HCT116 (cell line): Measurements from ENCODE around the gene GBE1. TPM values are rescaled to one million over a fixed set of nuclear protein-coding genes. Genes with fewer than 3 reads are reported as not detected.

Experiments used
- ATAC-seq: fragments of 200-7000 bp; cut with Tn5 transposase; 2 replicates; pipeline ENCODE4 v1.9.1; 2020; ENCODE audit warnings: mild to moderate bottlenecking, moderate library complexity
- BruUV-seq: library from RNA; stranded (reverse); fragments of 400-500 nt; replicated peaks from 2 replicates; lab custom pipeline; 2021; lab: Mats Ljungman, UMichigan
- CTCF ChIA-PET: fragments of 300-600 bp; sonication (Branson Sonifier 250); formaldehyde crosslinking; loops from one replicate; lab custom pipeline; 2021; ENCODE audit warnings: antibody characterized with exemption; lab: Charles Lee
- POLR2A ChIA-PET: fragments of 300-600, 350-600 bp; sonication (Branson Sonifier 250); formaldehyde crosslinking; loops from one replicate; lab custom pipeline; 2021; ENCODE audit warnings: antibody characterized with exemption; lab: Charles Lee
- RAD21 ChIA-PET, 2 experiments: fragments of 300-600 bp; sonication (Branson Sonifier 250); formaldehyde crosslinking; loops; one replicate each; lab custom pipeline; 2023; ENCODE audit warnings: low total read pairs in 2 of 2; ENCODE audit not compliant: uncharacterized antibody in 2 of 2, unreplicated experiment in 2 of 2, low non-redundant PET in 1 of 2; lab: Charles Lee
- DNase-seq: peaks from one replicate; pipeline ENCODE4 v3.0.0-alpha.2; 2010; ENCODE audit warnings: low read depth, low spot score
- H2AFZ ChIP-seq: fragments of 200-600 bp; shearing (Covaris generic), sonication (generic); 2 replicates; pipeline ENCODE4 v1.6.1; 2017; ENCODE audit warnings: low read depth, mixed run types, mixed read lengths, antibody characterized with exemption, low read length; ENCODE audit not compliant: poor library complexity, severe bottlenecking
- H3K27ac ChIP-seq: 2 replicates; pipeline ENCODE4 v1.5.1; 2012; ENCODE audit warnings: low read depth, low read length
- H3K27me3 ChIP-seq: fragments of 200-600 bp; sonication (generic); 2 replicates; pipeline ENCODE4 v1.6.1; 2016; ENCODE audit warnings: mixed run types, low read length, mixed read lengths; ENCODE audit not compliant: insufficient read depth
- H3K36me3 ChIP-seq, 2 experiments: fragments of 200-500 bp in 1 of 2; fragments of 200-600 bp in 1 of 2; sonication (Bioruptor generic) in 1 of 2; sonication (generic) in 1 of 2; 2 replicates each; pipeline versions ENCODE4 v1.5.1 to v1.6.1; 2014 to 2016; ENCODE audit warnings: low read length in 2 of 2, inconsistent platforms in 1 of 2, mixed read lengths in 1 of 2, mixed run types in 1 of 2; ENCODE audit not compliant: insufficient read depth in 2 of 2, control insufficient read depth in 1 of 2
- H3K4me1 ChIP-seq, 2 experiments: fragments of 200-600 bp in 1 of 2; sonication (generic) in 1 of 2; 2 replicates each; pipeline versions ENCODE4 v1.5.1 to v1.6.1; 2012 to 2017; ENCODE audit warnings: low read length in 2 of 2, inconsistent platforms in 1 of 2, mild to moderate bottlenecking in 1 of 2, mixed read lengths in 1 of 2, mixed run types in 1 of 2, moderate library complexity in 1 of 2; ENCODE audit not compliant: insufficient read depth in 2 of 2, control insufficient read depth in 1 of 2
- H3K4me2 ChIP-seq: fragments of 200-600 bp; sonication (generic); 2 replicates; pipeline ENCODE4 v1.6.1; 2017; ENCODE audit warnings: mixed run types, low read length, mixed read lengths
- H3K4me3 ChIP-seq, 2 experiments: fragments of 200-600 bp in 1 of 2; sonication (generic) in 1 of 2; replicated peaks in 1 of 2; 2 replicates each; pipeline ENCODE4 v1.5.1; 2011 to 2016; ENCODE audit warnings: low read length in 2 of 2, control low read depth in 1 of 2, low read depth in 1 of 2, mild to moderate bottlenecking in 1 of 2, mixed read lengths in 1 of 2, mixed run types in 1 of 2
- H3K79me2 ChIP-seq: fragments of 200-600 bp; sonication (generic); 2 replicates; pipeline ENCODE4 v1.6.1; 2017; ENCODE audit warnings: mild to moderate bottlenecking, mixed run types, low read length, moderate library complexity, mixed read lengths; ENCODE audit not compliant: insufficient read depth
- H3K9ac ChIP-seq: fragments of 200-600 bp; sonication (generic); 2 replicates; pipeline ENCODE4 v1.6.1; 2016; ENCODE audit warnings: low read length, mixed read lengths
- H3K9me2 ChIP-seq: fragments of 200-600 bp; sonication (generic), shearing (Covaris generic); 2 replicates; pipeline ENCODE4 v1.6.1; 2017; ENCODE audit warnings: mixed run types, mild to moderate bottlenecking, moderate library complexity; ENCODE audit not compliant: insufficient read depth
- H3K9me3 ChIP-seq, 2 experiments: fragments of 200-500 bp in 1 of 2; fragments of 200-600 bp in 1 of 2; sonication (Bioruptor generic) in 1 of 2; sonication (generic) in 1 of 2; 2 replicates each; pipeline ENCODE4 v1.6.1; 2014 to 2017; ENCODE audit warnings: low read length in 2 of 2, mixed read lengths in 2 of 2, inconsistent platforms in 1 of 2, low read depth in 1 of 2, mild to moderate bottlenecking in 1 of 2, mixed run types in 1 of 2, moderate library complexity in 1 of 2; ENCODE audit not compliant: control insufficient read depth in 1 of 2, insufficient read depth in 1 of 2
- H4K20me1 ChIP-seq: fragments of 200-600 bp; sonication (generic), shearing (Covaris generic); 2 replicates; pipeline ENCODE4 v1.6.1; 2017; ENCODE audit warnings: mixed run types, mild to moderate bottlenecking, moderate library complexity; ENCODE audit not compliant: insufficient read depth
- CBX3 ChIP-seq: IDR thresholded peaks from 2 replicates; pipeline ENCODE4 v1.6.1; 2012; ENCODE audit warnings: low read depth
- CEBPB ChIP-seq: IDR thresholded peaks from 2 replicates; pipeline ENCODE4 v1.6.1; 2012; ENCODE audit warnings: low read depth
- EGR1 ChIP-seq: IDR thresholded peaks from 2 replicates; pipeline ENCODE4 v1.6.1; 2012; ENCODE audit warnings: low read depth
- ELF1 ChIP-seq: IDR thresholded peaks from 2 replicates; pipeline ENCODE4 v1.6.1; 2012; ENCODE audit warnings: low read depth, borderline replicate concordance
- EZH2 ChIP-seq: fragments of 200-600 bp; sonication (generic); IDR thresholded peaks from 2 replicates; pipeline ENCODE4 v1.6.1; 2017; ENCODE audit warnings: antibody characterized with exemption, mixed run types
- JUND ChIP-seq: IDR thresholded peaks from 2 replicates; pipeline ENCODE4 v1.6.1; 2012
- POLR2A ChIP-seq: IDR thresholded peaks from 2 replicates; pipeline ENCODE4 v1.7.0; 2011; ENCODE audit warnings: borderline replicate concordance; ENCODE audit not compliant: insufficient read depth, insufficient read length; ENCODE audit errors: extremely low read depth
- POLR2AphosphoS5 ChIP-seq: IDR thresholded peaks from 2 replicates; pipeline ENCODE4 v1.6.1; 2011; ENCODE audit warnings: mild to moderate bottlenecking, low read depth, low read length, moderate library complexity
- RAD21 ChIP-seq: IDR thresholded peaks from 2 replicates; pipeline ENCODE4 v1.6.1; 2012; ENCODE audit warnings: low read depth, mild to moderate bottlenecking
- SIN3A ChIP-seq: IDR thresholded peaks from 2 replicates; pipeline ENCODE4 v1.6.1; 2012; ENCODE audit warnings: low read depth
- TCF7L2 ChIP-seq: IDR thresholded peaks from 2 replicates; pipeline ENCODE4 v1.7.0; 2011; ENCODE audit warnings: borderline replicate concordance, inconsistent platforms; ENCODE audit not compliant: insufficient read depth, insufficient read length; ENCODE audit errors: extremely low read depth
- ZFX ChIP-seq: fragments of 450-650 bp; IDR thresholded peaks from 2 replicates; pipeline ENCODE4 v1.6.1; 2017
- ZNF274 ChIP-seq: fragments of 200-500 bp; sonication (Bioruptor generic); IDR thresholded peaks from 2 replicates; pipeline ENCODE4 v1.6.1; 2014; ENCODE audit warnings: mild to moderate bottlenecking, low read depth, low read length, inconsistent platforms
- intact Hi-C: fragments of 100-400 bp; cut with micrococcal nuclease; formaldehyde crosslinking; loops from 2 replicates; pipeline ENCODE4 v1.10.0; 2022
- total RNA-seq: library from RNA; stranded (reverse); gene quantifications from one replicate; pipeline ENCODE4 v1.2.1, GENCODE V29; 2021; ENCODE audit not compliant: unreplicated experiment
- TF ChIP-seq, protein P1 (sequence below), 3 experiments: fragments of 200-600 bp in 1 of 3; sonication (generic) in 1 of 3; IDR thresholded peaks in 2 of 3; conservative IDR thresholded peaks in 1 of 3; 2 replicates each; pipeline ENCODE4 v1.5.1; 2012 to 2017; ENCODE audit warnings: low read depth in 2 of 3, low read length in 2 of 3, antibody characterized with exemption in 1 of 3, borderline replicate concordance in 1 of 3, control low read depth in 1 of 3, mild to moderate bottlenecking in 1 of 3, mixed read lengths in 1 of 3, mixed run types in 1 of 3, moderate library complexity in 1 of 3; ENCODE audit not compliant: insufficient read depth in 1 of 3
- TF ChIP-seq, protein P2 (sequence below): IDR thresholded peaks from 2 replicates; pipeline ENCODE4 v1.6.1; 2011; ENCODE audit warnings: mild to moderate bottlenecking, low read length, moderate library complexity; ENCODE audit not compliant: insufficient replicate concordance; ENCODE audit errors: extremely low read depth

Gene GBE1
- total RNA-seq, 1 experiment from 2014 or later: 27.7 TPM

DNA sequence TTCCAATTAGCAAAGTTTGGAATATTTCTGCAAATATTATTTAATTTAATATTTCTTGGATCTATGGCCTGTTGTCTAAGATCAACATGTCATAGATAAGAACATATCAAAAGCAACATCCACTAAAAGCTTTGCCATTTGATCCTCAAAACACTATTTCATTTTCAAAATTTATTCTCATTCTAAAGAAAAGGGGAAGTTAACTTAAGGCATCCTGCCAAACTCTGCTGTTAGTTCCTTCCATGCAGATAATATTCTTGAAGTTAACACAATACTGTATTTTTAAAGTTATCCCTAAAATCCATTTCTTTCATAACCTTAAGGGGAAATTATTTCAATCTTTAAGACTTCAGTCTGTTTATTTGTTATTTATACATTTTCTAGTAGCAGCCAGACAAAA is 28.2 kb upstream of the GBE1 start:
- DNase-seq: no peak
- Histone ChIP-seq H3K27me3 (no peaks in the 10 kb centered on the region; the same call in 1 of the 2 replicates), H3K27ac (no peak overlapping the region), H3K4me3 (no peak overlapping the region), H3K4me1 (no peaks in the 10 kb centered on the region), H3K9me3 (no peaks in the 10 kb centered on the region), H3K9ac (no peak overlapping the region), H3K36me3 (no peaks in the 10 kb centered on the region), H2AFZ (no peak overlapping the region), H3K4me2 (no peak overlapping the region), H4K20me1 (no peaks in the 10 kb centered on the region), H3K79me2 (no peaks in the 10 kb centered on the region), H3K9me2 (no peaks in the 10 kb centered on the region)
- no TSS peak for BruUV-seq
- ATAC-seq: no peak
- POLR2A ChIA-PET: no interaction called here
- TF ChIP-seq ZNF274 (no peak), RAD21 (no peak), SIN3A (no peak), CEBPB (no peak), TCF7L2 (no peak)
- TF ChIP-seq, protein P1, sequence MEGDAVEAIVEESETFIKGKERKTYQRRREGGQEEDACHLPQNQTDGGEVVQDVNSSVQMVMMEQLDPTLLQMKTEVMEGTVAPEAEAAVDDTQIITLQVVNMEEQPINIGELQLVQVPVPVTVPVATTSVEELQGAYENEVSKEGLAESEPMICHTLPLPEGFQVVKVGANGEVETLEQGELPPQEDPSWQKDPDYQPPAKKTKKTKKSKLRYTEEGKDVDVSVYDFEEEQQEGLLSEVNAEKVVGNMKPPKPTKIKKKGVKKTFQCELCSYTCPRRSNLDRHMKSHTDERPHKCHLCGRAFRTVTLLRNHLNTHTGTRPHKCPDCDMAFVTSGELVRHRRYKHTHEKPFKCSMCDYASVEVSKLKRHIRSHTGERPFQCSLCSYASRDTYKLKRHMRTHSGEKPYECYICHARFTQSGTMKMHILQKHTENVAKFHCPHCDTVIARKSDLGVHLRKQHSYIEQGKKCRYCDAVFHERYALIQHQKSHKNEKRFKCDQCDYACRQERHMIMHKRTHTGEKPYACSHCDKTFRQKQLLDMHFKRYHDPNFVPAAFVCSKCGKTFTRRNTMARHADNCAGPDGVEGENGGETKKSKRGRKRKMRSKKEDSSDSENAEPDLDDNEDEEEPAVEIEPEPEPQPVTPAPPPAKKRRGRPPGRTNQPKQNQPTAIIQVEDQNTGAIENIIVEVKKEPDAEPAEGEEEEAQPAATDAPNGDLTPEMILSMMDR (IDR thresholded peaks at IDR 0.05 in 2 of 3, conservative IDR thresholded peaks at IDR 0.05 in 1 of 3; ENCODE audit: borderline replicate concordance in 1 of 3, insufficient read depth in 1 of 3, low read depth in 2 of 3, low read length in 2 of 3): no peak
- CTCF ChIA-PET: no interaction called here
- RAD21 ChIA-PET: no interaction called here
- intact Hi-C loops: no loop called here

DNA sequence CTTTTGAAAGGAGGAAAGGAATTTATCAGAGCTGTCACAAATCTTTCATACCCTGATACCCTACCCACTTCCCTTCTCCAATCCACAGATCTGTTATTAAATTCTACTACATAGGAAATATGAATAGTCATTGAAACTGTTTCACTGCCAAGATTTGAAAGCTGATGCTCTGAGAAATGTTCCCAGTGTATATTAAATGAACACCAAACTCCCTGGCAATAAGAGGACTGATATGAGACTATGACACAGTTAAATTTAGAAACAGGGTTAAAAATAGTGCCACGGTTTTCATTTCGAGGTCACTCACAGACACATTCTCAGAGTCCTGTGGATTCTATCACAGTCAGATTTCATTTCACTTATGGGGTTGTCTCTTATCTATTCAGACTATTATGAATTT is 27.2 kb upstream of the GBE1 start:
- no peak for DNase-seq
- POLR2A ChIA-PET: no interaction called here
- Histone ChIP-seq H2AFZ (no peak overlapping the region), H3K9me3 (no peaks in the 10 kb centered on the region), H3K27me3 (no peaks in the 10 kb centered on the region; the same call in 1 of the 2 replicates), H3K4me1 (no peaks in the 10 kb centered on the region), H3K4me2 (no peak overlapping the region), H4K20me1 (no peaks in the 10 kb centered on the region), H3K79me2 (no peaks in the 10 kb centered on the region), H3K36me3 (no peaks in the 10 kb centered on the region), H3K9me2 (no peaks in the 10 kb centered on the region), H3K9ac (no peak overlapping the region), H3K4me3 (no peak overlapping the region), H3K27ac (no peak overlapping the region)
- TF ChIP-seq, protein P1 (IDR thresholded peaks at IDR 0.05 in 2 of 3, conservative IDR thresholded peaks at IDR 0.05 in 1 of 3; ENCODE audit: borderline replicate concordance in 1 of 3, insufficient read depth in 1 of 3, low read depth in 2 of 3, low read length in 2 of 3): no peak
- no peak for TF ChIP-seq CEBPB
- TF ChIP-seq EGR1: no peak
- TF ChIP-seq ZFX: no peak
- TF ChIP-seq CBX3: no peak
- no peak for TF ChIP-seq ELF1
- no peak for TF ChIP-seq POLR2AphosphoS5
- TF ChIP-seq EZH2: no peak
- TF ChIP-seq, protein P2, sequence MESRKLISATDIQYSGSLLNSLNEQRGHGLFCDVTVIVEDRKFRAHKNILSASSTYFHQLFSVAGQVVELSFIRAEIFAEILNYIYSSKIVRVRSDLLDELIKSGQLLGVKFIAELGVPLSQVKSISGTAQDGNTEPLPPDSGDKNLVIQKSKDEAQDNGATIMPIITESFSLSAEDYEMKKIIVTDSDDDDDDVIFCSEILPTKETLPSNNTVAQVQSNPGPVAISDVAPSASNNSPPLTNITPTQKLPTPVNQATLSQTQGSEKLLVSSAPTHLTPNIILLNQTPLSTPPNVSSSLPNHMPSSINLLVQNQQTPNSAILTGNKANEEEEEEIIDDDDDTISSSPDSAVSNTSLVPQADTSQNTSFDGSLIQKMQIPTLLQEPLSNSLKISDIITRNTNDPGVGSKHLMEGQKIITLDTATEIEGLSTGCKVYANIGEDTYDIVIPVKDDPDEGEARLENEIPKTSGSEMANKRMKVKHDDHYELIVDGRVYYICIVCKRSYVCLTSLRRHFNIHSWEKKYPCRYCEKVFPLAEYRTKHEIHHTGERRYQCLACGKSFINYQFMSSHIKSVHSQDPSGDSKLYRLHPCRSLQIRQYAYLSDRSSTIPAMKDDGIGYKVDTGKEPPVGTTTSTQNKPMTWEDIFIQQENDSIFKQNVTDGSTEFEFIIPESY: no peak
- TF ChIP-seq ZNF274: no peak
- TF ChIP-seq JUND: no peak
- TF ChIP-seq POLR2A: no peak
- RAD21 ChIA-PET: no interaction called here
- BruUV-seq: no TSS peak
- intact Hi-C loops: no loop called here
- CTCF ChIA-PET: no interaction called here
- ATAC-seq: no peak
